ENCODE data around the gene NSF. TPM values are rescaled to one million over a fixed set of nuclear protein-coding genes. Genes with fewer than 3 reads are reported as not detected.

The NSF gene
- total and polyA plus RNA-seq, 2 donors (not counting 3 experiments of a cell fraction or from before 2014, with no cell fraction given), result 18.5 to 43.7 TPM

DNA sequence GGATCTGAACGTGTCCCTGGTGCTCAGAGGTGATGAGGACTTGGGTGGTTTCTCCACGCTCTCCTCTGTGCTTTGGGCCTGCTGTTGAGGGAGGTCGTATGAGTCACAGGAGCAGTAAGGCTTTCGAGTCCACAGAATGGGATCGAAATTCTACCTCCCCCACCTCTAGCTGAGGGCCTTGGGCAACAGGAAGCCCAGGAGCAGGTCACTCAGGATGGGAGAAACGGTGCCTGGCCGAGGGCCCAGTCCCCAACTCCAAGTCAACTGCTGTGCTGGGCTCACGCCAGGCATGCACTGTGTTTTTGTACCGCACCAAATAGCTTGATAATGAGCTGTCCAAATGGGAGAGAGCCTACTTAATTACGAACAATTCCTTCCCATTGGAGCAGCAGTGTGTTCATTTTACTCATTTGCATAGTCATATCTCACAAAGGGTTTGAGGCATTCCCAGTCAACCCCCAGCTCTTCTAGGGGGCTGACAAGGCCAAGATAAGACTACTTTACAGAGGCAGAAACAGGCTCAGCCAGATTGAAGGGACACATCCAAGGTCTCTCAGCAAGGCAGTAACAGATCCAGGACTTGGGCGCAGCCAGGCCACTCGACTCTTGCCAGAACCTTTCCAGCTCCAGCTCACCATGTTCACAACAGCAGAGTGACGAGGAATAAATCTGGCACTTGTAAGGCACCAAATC, 174.4 kb downstream of the NSF start:
- Histone ChIP-seq H4K20me1 (replicated peaks; ENCODE audit: control insufficient read depth, extremely low read depth, insufficient read depth, low read length) (no peaks in the 10 kb centered on the region), H3K9me3 (replicated peaks; ENCODE audit: control insufficient read depth, insufficient read depth, low read length) (no peaks in the 10 kb centered on the region), H3K4me2 (ENCODE audit: insufficient read depth, low read length) (peak overlapping the region; percentile 20), H3K79me2 (ENCODE audit: control insufficient read depth, insufficient read depth, low read length) (no peaks in the 10 kb centered on the region), H3K4me3 (replicated peaks in 1 of 3; ENCODE audit: insufficient read depth in 1 of 3, low read depth in 1 of 3, low read length in 3 of 3) (no peak overlapping the region), H2AFZ (ENCODE audit: low read depth, low read length) (peak overlapping the region; percentile 1), H3K27ac (ENCODE audit: insufficient read depth, low read depth, low read length) (peak overlapping the region; percentile 10), H3K4me1 (ENCODE audit: control insufficient read depth, extremely low read depth, insufficient read depth, low read length) (peaks cover 20% of the 10 kb centered on the region), H3K27me3 (ENCODE audit: control insufficient read depth in 2 of 2, insufficient read depth in 2 of 2, low read length in 2 of 2) (no peaks in the 10 kb centered on the region), H3K9ac (replicated peaks; ENCODE audit: extremely low read depth, insufficient read depth, low read length) (no peak overlapping the region), H3K36me3 (ENCODE audit: control insufficient read depth in 2 of 2, extremely low read depth in 1 of 2, insufficient read depth in 2 of 2, low read length in 2 of 2) (no peaks in the 10 kb centered on the region), H3K9me1 (replicated peaks; ENCODE audit: control insufficient read depth, extremely low read depth, insufficient read depth, low read length) (no peaks in the 10 kb centered on the region)
- peak; percentile 97 for FAIRE-seq
- peak; percentile 91 for DNase-seq (ENCODE audit: low read depth, low spot score)
- TF ChIP-seq, protein P1, sequence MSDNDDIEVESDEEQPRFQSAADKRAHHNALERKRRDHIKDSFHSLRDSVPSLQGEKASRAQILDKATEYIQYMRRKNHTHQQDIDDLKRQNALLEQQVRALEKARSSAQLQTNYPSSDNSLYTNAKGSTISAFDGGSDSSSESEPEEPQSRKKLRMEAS (IDR thresholded peaks at IDR 0.05; ENCODE audit: insufficient read depth, insufficient read length), result no peak
- no peak for TF ChIP-seq JUN (IDR thresholded peaks at IDR 0.05; ENCODE audit: borderline replicate concordance, insufficient read depth, insufficient read length, low read depth)
- TF ChIP-seq POLR2A (IDR thresholded peaks at IDR 0.05; ENCODE audit: low read depth, low read length), result no peak
- peak; percentile 55 for TF ChIP-seq POLR2AphosphoS5 (IDR thresholded peaks at IDR 0.05; ENCODE audit: insufficient read depth, low read depth, low read length)
- TF ChIP-seq MYC (IDR thresholded peaks at IDR 0.05; ENCODE audit: low read depth, low read length), result no peak
- TF ChIP-seq, protein P2, sequence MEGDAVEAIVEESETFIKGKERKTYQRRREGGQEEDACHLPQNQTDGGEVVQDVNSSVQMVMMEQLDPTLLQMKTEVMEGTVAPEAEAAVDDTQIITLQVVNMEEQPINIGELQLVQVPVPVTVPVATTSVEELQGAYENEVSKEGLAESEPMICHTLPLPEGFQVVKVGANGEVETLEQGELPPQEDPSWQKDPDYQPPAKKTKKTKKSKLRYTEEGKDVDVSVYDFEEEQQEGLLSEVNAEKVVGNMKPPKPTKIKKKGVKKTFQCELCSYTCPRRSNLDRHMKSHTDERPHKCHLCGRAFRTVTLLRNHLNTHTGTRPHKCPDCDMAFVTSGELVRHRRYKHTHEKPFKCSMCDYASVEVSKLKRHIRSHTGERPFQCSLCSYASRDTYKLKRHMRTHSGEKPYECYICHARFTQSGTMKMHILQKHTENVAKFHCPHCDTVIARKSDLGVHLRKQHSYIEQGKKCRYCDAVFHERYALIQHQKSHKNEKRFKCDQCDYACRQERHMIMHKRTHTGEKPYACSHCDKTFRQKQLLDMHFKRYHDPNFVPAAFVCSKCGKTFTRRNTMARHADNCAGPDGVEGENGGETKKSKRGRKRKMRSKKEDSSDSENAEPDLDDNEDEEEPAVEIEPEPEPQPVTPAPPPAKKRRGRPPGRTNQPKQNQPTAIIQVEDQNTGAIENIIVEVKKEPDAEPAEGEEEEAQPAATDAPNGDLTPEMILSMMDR (IDR thresholded peaks at IDR 0.05; ENCODE audit: extremely low read depth in 1 of 2, insufficient read depth in 1 of 2, low read depth in 1 of 2, low read length in 2 of 2), result no peak
- no peak for TF ChIP-seq EZH2 (IDR thresholded peaks at IDR 0.05; ENCODE audit: borderline replicate concordance, low read depth, low read length, severe bottlenecking)
- peak; percentile 42 for TF ChIP-seq FOS (IDR thresholded peaks at IDR 0.05; ENCODE audit: borderline replicate concordance, insufficient read depth, low read length)
- TF ChIP-seq GATA2 (IDR thresholded peaks at IDR 0.05; ENCODE audit: insufficient read depth, insufficient read length, low read depth, low read length), result no peak
- dilution Hi-C loops (cut with MboI; ENCODE audit: extremely low pct_ligation_motif_present, low sequenced_read_pairs) (no loop called here), intact Hi-C loops (cut with micrococcal nuclease) (loop anchor here (5.0 kb wide), 1 partner anchor 38 kb away; no protein-coding TSS in a partner anchor)
- CTCF ChIA-PET, result interaction anchor here (0.8 to 1.2 kb wide), 3 partner anchors 11 to 39 kb away, joined by 3 to 4 read pairs (median 4); no protein-coding TSS in a partner anchor
- POLR2A ChIA-PET, result no interaction called here
- BruUV-seq (replicated peaks), result no TSS peak
